ENCODE data around the gene EIF5B.

- TF ChIP-seq CTCF (IDR thresholded peaks at IDR 0.05 in 4 of 5, conservative IDR thresholded peaks at IDR 0.05 in 1 of 5) = no peak
- TF ChIP-seq POLR2A (IDR thresholded peaks at IDR 0.05) = no peak
Measured at GRCh38 chr2:99356853-99357252, 19.7 kb downstream of the EIF5B start.

Measured in gastrocnemius medialis (tissue), 4 donors.